Measurements from ENCODE around the gene ATXN7L3.
A peak's percentile ranks its signal among the peaks of the same experiment; 100 is the strongest.

The ATXN7L3 gene

DNA sequence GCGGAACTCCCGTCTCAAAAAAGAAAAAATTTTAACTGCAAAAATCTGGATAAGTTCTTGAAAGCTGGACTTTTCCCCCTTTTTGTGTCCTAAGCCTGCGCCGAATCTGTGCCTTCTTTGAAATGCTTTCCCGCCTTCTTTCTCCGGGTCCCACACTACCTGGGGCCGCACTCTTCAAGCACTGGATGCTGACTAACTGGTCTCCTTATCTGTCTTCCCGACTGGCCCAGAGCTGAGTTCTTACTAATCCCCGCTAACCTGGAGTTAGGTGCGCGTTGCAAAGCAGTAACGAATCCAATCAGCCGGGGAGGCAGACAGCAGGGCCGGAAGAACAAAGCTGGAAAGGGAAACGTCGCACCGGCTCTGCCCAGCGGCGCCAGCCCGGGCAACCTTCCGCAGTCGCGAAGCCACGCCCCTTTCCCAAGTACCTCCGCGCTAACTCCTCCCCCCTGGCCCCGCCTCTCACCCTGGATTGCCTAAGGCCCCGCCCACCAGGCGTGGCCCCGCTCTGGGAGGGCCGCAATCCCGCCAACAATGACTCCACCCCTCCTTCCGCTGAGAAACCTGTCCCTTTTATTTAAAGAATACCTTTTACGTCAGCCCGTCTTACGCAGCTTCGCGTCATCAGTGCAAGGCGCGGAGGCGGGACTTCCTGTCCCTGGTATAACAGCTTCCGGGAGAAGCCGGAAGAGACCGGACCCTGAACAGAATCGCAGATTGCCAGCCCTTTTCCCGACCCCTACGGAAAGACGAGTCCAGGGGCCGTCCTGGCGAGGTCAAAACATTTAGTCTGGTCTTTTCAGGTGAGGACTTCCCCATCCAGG is 13.2 kb downstream of the ATXN7L3 start, which contains the start of gene TMUB2:
TSS of gene TMUB2 (plus strand) at position 666 of the 824 bp plus-strand sequence. CDS start 737 bp downstream, outside the sequence.
- Histone ChIP-seq H3K9ac (ENCODE audit: low read length) (peak within 1 kb of the TSS; percentile 94), H3K27me3 (ENCODE audit: control insufficient read depth, insufficient read depth, low read length) (no peaks in the 10 kb centered on the region), H3K9me3 (ENCODE audit: control insufficient read depth, insufficient read depth, low read depth, low read length) (0 out of 2 replicates have a peak, but pooled peaks cover 5% of the 10 kb centered on the region), H3K27ac (ENCODE audit: low read depth, low read length) (peak within 1 kb of the TSS; percentile 81; the same call in 1 of the 2 replicates), H3K4me3 (ENCODE audit: low read depth, low read length) (peak within 1 kb of the TSS; percentile 98), H3K36me3 (ENCODE audit: control insufficient read depth, insufficient read depth, low read length) (peaks cover 49% of the 10 kb centered on the region), H3K4me1 (ENCODE audit: control insufficient read depth, insufficient read depth, low read length) (peaks cover 2% of the 10 kb centered on the region; the same call in 1 of the 2 replicates)

DNA sequence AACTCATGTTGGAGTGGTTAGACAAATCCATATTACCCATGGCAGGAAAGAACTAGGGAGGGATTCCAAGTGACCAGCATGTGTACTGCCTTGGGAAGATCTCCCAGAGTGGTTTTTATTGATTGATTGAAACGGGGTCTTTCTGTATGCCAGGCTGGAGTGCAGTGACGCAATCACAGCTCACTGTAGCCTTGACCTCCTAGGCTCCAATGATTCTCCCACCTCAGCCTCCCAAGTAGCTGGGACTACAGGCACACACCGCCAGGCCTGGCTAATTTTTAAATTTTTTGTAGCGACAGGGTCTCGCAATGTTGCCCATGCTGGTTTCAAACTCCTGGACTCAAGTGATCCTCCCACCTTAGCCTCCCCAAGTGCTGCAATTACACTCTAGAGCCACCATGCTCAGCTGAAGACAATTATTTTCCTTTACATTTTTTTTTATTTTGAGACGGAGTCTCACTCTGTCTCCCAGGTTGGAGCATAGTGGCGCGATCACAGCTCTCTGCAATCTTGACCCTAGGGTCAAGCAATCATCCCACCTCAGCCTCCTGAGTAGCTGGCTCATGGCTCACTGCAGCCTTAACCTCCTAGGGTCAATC is 15.4 kb downstream of the ATXN7L3 start:
- Histone ChIP-seq H3K4me1 (ENCODE audit: control insufficient read depth, insufficient read depth, low read length) (no peaks in the 10 kb centered on the region; the same call in 1 of the 2 replicates), H3K36me3 (ENCODE audit: control insufficient read depth, insufficient read depth, low read length) (peaks cover 37% of the 10 kb centered on the region), H3K27ac (ENCODE audit: low read depth, low read length) (no peak overlapping the region), H3K9ac (ENCODE audit: low read length) (no peak overlapping the region), H3K9me3 (ENCODE audit: control insufficient read depth, insufficient read depth, low read depth, low read length) (0 out of 2 replicates have a peak, but pooled peaks cover 5% of the 10 kb centered on the region), H3K4me3 (ENCODE audit: low read depth, low read length) (no peak overlapping the region), H3K27me3 (ENCODE audit: control insufficient read depth, insufficient read depth, low read length) (no peaks in the 10 kb centered on the region)

DNA sequence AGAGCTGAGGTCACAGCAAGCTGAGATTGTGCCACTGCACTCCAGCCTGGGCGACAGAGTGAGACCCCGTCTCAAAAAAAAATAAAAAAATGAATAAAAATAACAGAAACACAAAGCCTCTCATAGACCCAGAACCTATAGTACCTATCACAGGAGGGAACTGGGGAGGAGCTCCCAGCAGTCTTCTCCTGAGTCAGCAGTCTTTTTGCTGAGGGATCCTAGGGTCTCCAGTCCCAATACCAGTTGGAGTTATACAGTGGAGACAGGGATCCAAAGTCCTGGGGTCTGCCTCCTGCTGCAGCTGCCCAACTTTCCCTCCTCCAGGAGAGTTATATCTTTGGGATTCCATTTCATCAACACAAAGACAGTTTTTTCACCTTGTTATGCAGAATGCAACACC is 16.7 kb downstream of the ATXN7L3 start:
- H3K4me1 ChIP-seq (ENCODE audit: control insufficient read depth, insufficient read depth, low read length): no peaks in the 10 kb centered on the region; the same call in 1 of the 2 replicates
- no peak overlapping the region for H3K4me3 ChIP-seq (ENCODE audit: low read depth, low read length)
- H3K27me3 ChIP-seq (ENCODE audit: control insufficient read depth, insufficient read depth, low read length): no peaks in the 10 kb centered on the region
- no peak overlapping the region for H3K27ac ChIP-seq (ENCODE audit: low read depth, low read length)
- H3K36me3 ChIP-seq (ENCODE audit: control insufficient read depth, insufficient read depth, low read length): peaks cover 41% of the 10 kb centered on the region
- 0 out of 2 replicates have a peak, but pooled peaks cover 5% of the 10 kb centered on the region for H3K9me3 ChIP-seq (ENCODE audit: control insufficient read depth, insufficient read depth, low read depth, low read length)
- H3K9ac ChIP-seq (ENCODE audit: low read length): no peak overlapping the region

DNA sequence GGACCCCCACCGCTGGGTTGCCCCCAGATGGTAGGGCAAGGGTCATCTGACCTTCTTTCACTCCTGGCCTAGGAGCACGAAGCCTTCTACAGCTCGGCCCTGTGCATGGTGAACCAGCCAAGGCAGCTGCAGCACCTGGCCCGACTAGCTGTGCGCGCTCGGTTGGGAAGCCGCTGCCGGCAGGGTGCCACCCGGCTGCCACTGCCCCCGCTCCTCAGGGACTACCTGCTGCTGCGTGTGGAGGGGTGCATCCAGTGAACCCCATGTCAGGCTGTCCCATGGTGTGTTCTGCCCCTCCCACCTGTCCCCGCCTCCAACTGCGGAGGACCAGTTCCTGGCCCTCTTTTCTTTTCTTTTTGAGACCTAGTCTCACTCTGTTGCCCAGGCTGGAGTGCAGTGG is 21.6 kb downstream of the ATXN7L3 start:
- no peaks in the 10 kb centered on the region for H3K27me3 ChIP-seq (ENCODE audit: control insufficient read depth, insufficient read depth, low read length)
- 0 out of 2 replicates have a peak, but pooled peaks cover 5% of the 10 kb centered on the region for H3K9me3 ChIP-seq (ENCODE audit: control insufficient read depth, insufficient read depth, low read depth, low read length)
- no peak overlapping the region for H3K9ac ChIP-seq (ENCODE audit: low read length)
- H3K4me1 ChIP-seq (ENCODE audit: control insufficient read depth, insufficient read depth, low read length): no peaks in the 10 kb centered on the region
- H3K27ac ChIP-seq (ENCODE audit: low read depth, low read length): no peak overlapping the region
- no peak overlapping the region for H3K4me3 ChIP-seq (ENCODE audit: low read depth, low read length)
- peaks cover 55% of the 10 kb centered on the region for H3K36me3 ChIP-seq (ENCODE audit: control insufficient read depth, insufficient read depth, low read length)

DNA sequence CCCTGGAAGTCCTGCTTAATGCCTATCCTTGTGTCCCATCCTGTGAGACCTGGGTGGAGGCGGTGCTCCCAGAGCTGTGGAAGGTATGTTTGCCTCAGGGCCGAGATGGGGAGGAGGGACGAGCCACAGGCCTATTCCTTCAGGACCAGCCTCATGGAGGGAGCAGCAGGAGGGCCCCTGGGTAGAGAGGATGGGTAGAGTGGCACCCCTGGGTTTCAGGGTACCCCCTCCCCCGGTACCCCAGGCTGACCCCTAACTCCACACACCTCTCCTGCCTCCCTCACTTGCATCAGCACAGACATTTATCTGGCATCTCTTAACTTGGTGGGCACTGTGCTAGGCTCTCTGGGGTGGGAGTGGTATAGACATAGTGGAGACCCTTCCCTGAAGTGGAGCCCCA is 22.0 kb downstream of the ATXN7L3 start:
- H3K9me3 ChIP-seq (ENCODE audit: control insufficient read depth, insufficient read depth, low read depth, low read length): 0 out of 2 replicates have a peak, but pooled peaks cover 5% of the 10 kb centered on the region
- H3K4me1 ChIP-seq (ENCODE audit: control insufficient read depth, insufficient read depth, low read length): no peaks in the 10 kb centered on the region
- peaks cover 50% of the 10 kb centered on the region for H3K36me3 ChIP-seq (ENCODE audit: control insufficient read depth, insufficient read depth, low read length)
- H3K4me3 ChIP-seq (ENCODE audit: low read depth, low read length): no peak overlapping the region
- H3K27ac ChIP-seq (ENCODE audit: low read depth, low read length): no peak overlapping the region
- H3K9ac ChIP-seq (ENCODE audit: low read length): no peak overlapping the region
- H3K27me3 ChIP-seq (ENCODE audit: control insufficient read depth, insufficient read depth, low read length): no peaks in the 10 kb centered on the region

DNA sequence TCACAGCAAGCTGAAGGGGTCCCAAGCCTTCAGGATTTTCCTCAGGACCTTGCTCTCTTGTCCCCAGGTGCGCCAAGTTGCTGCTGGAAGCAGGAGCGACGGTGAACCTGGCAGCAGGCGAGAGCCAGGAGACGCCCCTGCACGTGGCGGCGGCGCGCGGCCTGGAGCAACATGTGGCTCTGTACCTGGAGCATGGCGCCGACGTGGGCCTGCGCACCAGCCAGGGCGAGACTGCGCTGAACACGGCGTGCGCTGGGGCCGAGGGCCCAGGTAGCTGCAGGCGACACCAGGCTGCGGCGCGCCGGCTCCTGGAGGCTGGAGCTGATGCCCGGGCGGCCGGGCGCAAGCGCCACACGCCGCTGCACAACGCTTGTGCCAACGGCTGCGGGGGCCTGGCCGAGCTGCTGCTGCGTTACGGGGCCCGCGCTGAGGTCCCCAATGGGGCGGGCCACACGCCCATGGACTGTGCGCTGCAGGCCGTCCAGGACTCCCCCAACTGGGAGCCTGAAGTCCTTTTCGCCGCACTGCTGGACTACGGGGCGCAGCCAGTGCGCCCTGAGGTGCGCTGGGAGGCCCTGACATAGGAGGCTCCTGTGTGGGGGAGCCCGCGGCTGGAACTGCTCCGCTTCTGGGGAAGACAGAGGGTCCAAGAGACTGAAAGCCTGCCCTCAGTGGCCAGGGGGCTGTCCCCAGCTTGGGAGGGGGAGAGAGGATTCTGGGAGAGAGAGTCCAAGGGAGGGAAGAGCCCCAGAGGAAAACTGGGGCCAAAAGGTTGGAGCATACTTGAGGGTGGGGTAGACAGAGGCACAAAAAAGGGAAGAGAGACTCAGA is 22.8 kb downstream of the ATXN7L3 start:
- H3K36me3 ChIP-seq (ENCODE audit: control insufficient read depth, insufficient read depth, low read length): peaks cover 43% of the 10 kb centered on the region

DNA sequence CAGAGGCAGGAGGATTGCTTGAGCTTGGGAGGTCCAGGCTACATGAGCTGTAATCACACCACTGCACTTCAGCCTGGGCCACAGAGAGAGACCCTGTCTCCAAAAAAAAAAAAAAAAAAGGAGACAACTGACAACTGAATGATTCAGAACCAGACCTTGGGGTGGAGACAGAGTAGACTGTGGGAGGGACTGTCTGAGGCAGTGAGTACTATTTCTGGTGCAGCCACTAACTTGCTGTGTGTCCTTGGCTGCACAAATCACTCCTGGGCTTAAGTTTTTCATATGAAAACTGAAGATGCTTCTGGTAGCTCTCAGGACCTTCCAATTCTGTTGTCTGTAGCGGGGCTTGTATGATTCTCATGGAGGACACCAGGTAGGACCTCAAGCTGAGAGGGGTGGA is 23.4 kb downstream of the ATXN7L3 start:
- H3K36me3 ChIP-seq (ENCODE audit: control insufficient read depth, insufficient read depth, low read length): peaks cover 38% of the 10 kb centered on the region
- no peaks in the 10 kb centered on the region for H3K9me3 ChIP-seq (ENCODE audit: control insufficient read depth, insufficient read depth, low read depth, low read length)
- no peak overlapping the region for H3K27ac ChIP-seq (ENCODE audit: low read depth, low read length)
- no peaks in the 10 kb centered on the region for H3K4me1 ChIP-seq (ENCODE audit: control insufficient read depth, insufficient read depth, low read length)
- H3K27me3 ChIP-seq (ENCODE audit: control insufficient read depth, insufficient read depth, low read length): no peaks in the 10 kb centered on the region
- no peak overlapping the region for H3K4me3 ChIP-seq (ENCODE audit: low read depth, low read length)
- H3K9ac ChIP-seq (ENCODE audit: low read length): no peak overlapping the region

More for the DNA sequence above, 22.8 kb downstream of the ATXN7L3 start:
- no peak overlapping the region for H3K4me3 ChIP-seq (ENCODE audit: low read depth, low read length)
- H3K27me3 ChIP-seq (ENCODE audit: control insufficient read depth, insufficient read depth, low read length): no peaks in the 10 kb centered on the region
- H3K4me1 ChIP-seq (ENCODE audit: control insufficient read depth, insufficient read depth, low read length): no peaks in the 10 kb centered on the region
- no peak overlapping the region for H3K9ac ChIP-seq (ENCODE audit: low read length)
- 0 out of 2 replicates have a peak, but pooled peaks cover 4% of the 10 kb centered on the region for H3K9me3 ChIP-seq (ENCODE audit: control insufficient read depth, insufficient read depth, low read depth, low read length)
- H3K27ac ChIP-seq (ENCODE audit: low read depth, low read length): no peak overlapping the region

DNA sequence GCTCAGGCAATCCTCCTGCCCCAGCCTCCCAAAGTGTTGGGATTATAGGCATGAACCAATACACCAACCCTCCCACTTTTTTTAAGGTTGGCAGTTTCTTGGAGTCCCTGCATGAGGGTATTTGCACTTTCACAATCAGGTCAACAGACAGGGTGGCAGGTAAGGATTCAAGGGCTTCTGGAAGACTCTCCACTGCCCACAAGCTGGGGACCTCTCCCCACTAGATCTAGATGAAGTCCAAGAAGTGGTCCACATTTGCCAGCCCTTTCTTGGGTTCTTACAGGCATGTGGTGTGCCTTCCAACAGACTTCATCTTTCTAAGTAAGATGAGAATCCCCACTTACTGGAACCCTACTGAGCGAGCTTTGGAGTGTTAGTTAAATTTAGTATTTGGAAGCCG is 25.3 kb downstream of the ATXN7L3 start:
- Histone ChIP-seq H3K4me1 (ENCODE audit: control insufficient read depth, insufficient read depth, low read length) (peaks cover 13% of the 10 kb centered on the region), H3K27me3 (ENCODE audit: control insufficient read depth, insufficient read depth, low read length) (no peaks in the 10 kb centered on the region), H3K27ac (ENCODE audit: low read depth, low read length) (no peak overlapping the region), H3K36me3 (ENCODE audit: control insufficient read depth, insufficient read depth, low read length) (peaks cover 38% of the 10 kb centered on the region), H3K4me3 (ENCODE audit: low read depth, low read length) (no peak overlapping the region), H3K9ac (ENCODE audit: low read length) (no peak overlapping the region), H3K9me3 (ENCODE audit: control insufficient read depth, insufficient read depth, low read depth, low read length) (no peaks in the 10 kb centered on the region)

DNA sequence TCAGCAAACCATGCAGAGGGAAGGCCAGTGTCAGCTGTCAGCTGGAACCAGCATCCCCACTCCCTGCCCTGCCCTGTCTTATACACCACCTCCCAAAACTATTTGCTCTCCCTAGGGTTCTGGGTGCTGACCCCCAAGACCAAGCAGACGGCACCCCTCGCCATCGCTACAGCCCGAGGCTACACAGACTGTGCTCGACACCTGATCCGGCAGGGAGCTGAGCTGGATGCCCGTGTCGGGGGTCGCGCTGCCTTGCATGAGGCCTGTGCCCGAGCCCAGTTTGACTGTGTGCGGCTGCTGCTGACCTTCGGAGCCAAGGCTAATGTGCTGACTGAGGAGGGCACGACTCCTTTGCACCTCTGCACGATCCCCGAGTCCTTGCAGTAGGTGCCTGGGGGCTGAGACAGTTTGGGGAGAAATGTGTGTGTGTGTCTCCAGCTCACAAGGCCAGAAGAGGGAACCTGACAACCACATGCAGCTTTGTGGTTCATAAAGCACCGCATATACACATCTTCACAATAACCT is 27.7 kb downstream of the ATXN7L3 start:
- Histone ChIP-seq H3K36me3 (ENCODE audit: control insufficient read depth, insufficient read depth, low read length) (peaks cover 18% of the 10 kb centered on the region), H3K27me3 (ENCODE audit: control insufficient read depth, insufficient read depth, low read length) (no peaks in the 10 kb centered on the region), H3K27ac (ENCODE audit: low read depth, low read length) (no peak overlapping the region), H3K4me3 (ENCODE audit: low read depth, low read length) (no peak overlapping the region), H3K9me3 (ENCODE audit: control insufficient read depth, insufficient read depth, low read depth, low read length) (no peaks in the 10 kb centered on the region), H3K4me1 (ENCODE audit: control insufficient read depth, insufficient read depth, low read length) (peaks cover 17% of the 10 kb centered on the region), H3K9ac (ENCODE audit: low read length) (no peak overlapping the region)

DNA sequence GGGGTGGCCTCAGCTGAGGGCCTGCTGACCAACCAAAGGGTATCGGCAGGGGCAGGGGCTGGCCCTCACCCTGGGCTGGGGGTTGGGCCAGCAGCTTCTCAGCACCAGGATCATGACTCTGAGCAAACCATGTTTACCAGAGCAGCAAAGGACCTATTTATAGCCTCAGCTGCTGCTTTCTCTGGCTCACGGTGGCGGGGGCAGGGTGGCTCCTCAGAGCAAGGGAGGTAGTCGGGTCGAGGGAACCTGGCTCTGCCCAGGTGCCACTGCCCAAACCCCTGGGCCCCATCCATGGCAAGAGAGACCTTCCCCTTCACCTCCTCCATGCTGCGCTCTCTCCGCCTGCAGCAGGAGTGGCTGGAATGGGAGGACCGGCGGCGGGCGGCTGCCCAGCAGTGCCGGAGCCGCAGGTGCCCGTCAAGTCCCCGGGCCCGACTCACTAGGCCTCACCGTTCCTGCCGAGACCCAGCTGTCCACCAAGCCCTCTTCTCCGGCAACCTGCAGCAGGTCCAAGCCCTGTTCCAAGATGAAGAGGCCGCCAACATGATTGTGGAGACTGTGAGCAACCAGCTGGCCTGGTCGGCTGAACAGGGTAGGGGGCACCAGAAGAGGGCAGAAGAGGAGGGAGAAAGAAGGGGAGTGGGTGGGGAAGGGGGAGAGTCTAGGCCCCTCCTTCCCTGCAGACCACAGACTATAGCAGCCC is 29.0 kb downstream of the ATXN7L3 start, which contains the start of gene ASB16:
TSS of gene ASB16 (plus strand) at position 206 of the 703 bp plus-strand sequence. CDS start at position 292, 86 bp downstream.
- H3K36me3 ChIP-seq (ENCODE audit: control insufficient read depth, insufficient read depth, low read length): peaks cover 9% of the 10 kb centered on the region
- peaks cover 17% of the 10 kb centered on the region for H3K4me1 ChIP-seq (ENCODE audit: control insufficient read depth, insufficient read depth, low read length)
- H3K9ac ChIP-seq (ENCODE audit: low read length): no peak within 1 kb of the TSS
- peak within 1 kb of the TSS; percentile 12; the same call in 1 of the 2 replicates for H3K4me3 ChIP-seq (ENCODE audit: low read depth, low read length)
- no peaks in the 10 kb centered on the region for H3K27me3 ChIP-seq (ENCODE audit: control insufficient read depth, insufficient read depth, low read length)
- H3K9me3 ChIP-seq (ENCODE audit: control insufficient read depth, insufficient read depth, low read depth, low read length): no peaks in the 10 kb centered on the region
- H3K27ac ChIP-seq (ENCODE audit: low read depth, low read length): 0 out of 2 replicates have a peak within 1 kb of the TSS, but pooled peaks have one; percentile 26

Measured in HUES6 (cell line).